ENCODE results near the gene MGA. TPM values are rescaled to one million over a fixed set of nuclear protein-coding genes. Genes with fewer than 3 reads are reported as not detected.

Gene MGA
- total RNA-seq, 2 donors from 2014 or later = 58.5 to 62.6 TPM

DNA sequence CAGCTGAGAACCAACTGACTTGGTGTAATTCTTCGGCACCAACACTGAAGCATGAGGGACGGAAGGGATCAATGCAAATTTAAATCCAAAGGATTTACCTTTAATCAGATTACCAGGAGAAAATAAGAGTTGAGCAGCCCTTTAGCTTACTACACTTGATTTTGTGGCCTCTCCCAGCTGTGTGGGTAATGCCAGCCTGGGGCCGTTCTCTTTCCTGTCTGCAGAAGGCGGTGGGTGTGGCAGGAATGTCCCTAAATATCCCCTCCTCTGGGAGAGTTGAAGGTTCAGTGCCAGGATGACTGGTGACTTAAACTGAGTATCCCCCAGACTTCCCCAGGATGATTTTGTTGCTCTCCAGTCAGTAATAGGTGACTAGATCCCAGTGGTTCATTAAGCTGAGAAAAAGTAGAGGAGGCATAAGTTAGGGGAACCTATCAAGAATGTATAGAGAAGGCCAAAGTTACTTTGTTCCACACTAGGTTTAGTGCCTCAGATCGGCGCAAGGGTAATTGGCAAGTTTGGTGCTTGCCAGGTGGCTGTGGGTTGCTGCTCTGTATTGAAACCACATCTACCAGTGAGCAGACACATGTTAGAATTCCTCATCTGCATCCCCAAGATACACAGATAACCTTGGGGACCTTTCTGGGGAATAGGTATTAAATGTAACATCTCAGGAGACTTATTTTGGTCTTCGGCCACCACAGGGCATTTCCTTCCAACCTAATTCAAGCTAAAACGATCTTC lies 137.2 kb downstream of the MGA start:
- Histone ChIP-seq H3K36me3 (ENCODE audit: control insufficient read depth, insufficient read depth, low read length) (peaks cover 2% of the 10 kb centered on the region), H3K9me3 (ENCODE audit: control insufficient read depth, low read length) (no peaks in the 10 kb centered on the region), H3K4me3 (ENCODE audit: low read length) (no peak overlapping the region), H3K27ac (ENCODE audit: low read depth, low read length) (no peak overlapping the region), H3K9ac (ENCODE audit: extremely low read depth, low read length, poor library complexity, severe bottlenecking) (no peak overlapping the region), H3K27me3 (ENCODE audit: control insufficient read depth, insufficient read depth, low read length, poor library complexity, severe bottlenecking) (no peaks in the 10 kb centered on the region), H3K4me1 (ENCODE audit: control insufficient read depth, insufficient read depth, low read length) (no peaks in the 10 kb centered on the region)
- no peak for TF ChIP-seq CTCF (conservative IDR thresholded peaks at IDR 0.05)
- H3K27me3 Mint-ChIP-seq (ENCODE audit: insufficient read depth) = no peaks in the 10 kb centered on the region
- 96 to 97% methylated on average over 6 to 8 of the region's 8 CpGs for WGBS, 2 experiments (ENCODE audit: insufficient coverage in 1 of 2, insufficient read length in 1 of 2)
- no peaks in the 10 kb centered on the region for H3K9me3 Mint-ChIP-seq
- H3K27ac Mint-ChIP-seq = no peak overlapping the region
- peaks cover 3% of the 10 kb centered on the region for H3K4me1 Mint-ChIP-seq
- H3K36me3 Mint-ChIP-seq (ENCODE audit: low read depth) = peaks cover 16% of the 10 kb centered on the region
- H3K4me3 Mint-ChIP-seq = no peak overlapping the region
- no peak for DNase-seq

GRCh38 chr15:41798607-41799487 lies 138.6 kb downstream of the MGA start:
- no peaks in the 10 kb centered on the region for H3K9me3 Mint-ChIP-seq
- TF ChIP-seq CTCF (conservative IDR thresholded peaks at IDR 0.05) = no peak
- peaks cover 20% of the 10 kb centered on the region for H3K36me3 Mint-ChIP-seq (ENCODE audit: low read depth)
- no peak overlapping the region for H3K27ac ChIP-seq (ENCODE audit: low read depth, low read length)
- H3K9ac ChIP-seq (ENCODE audit: extremely low read depth, low read length, poor library complexity, severe bottlenecking) = no peak overlapping the region
- H3K27me3 Mint-ChIP-seq (ENCODE audit: insufficient read depth) = no peaks in the 10 kb centered on the region
- H3K4me3 Mint-ChIP-seq = no peak overlapping the region
- no peak for DNase-seq
- no peak overlapping the region for H3K4me3 ChIP-seq (ENCODE audit: low read length)
- no peaks in the 10 kb centered on the region for H3K9me3 ChIP-seq (ENCODE audit: control insufficient read depth, low read length)
- no peaks in the 10 kb centered on the region for H3K4me1 ChIP-seq (ENCODE audit: control insufficient read depth, insufficient read depth, low read length)
- H3K27ac Mint-ChIP-seq = no peak overlapping the region
- 91% methylated on average over 5 to 9 of the region's 9 CpGs for WGBS, 2 experiments (ENCODE audit: insufficient coverage in 1 of 2, insufficient read length in 1 of 2)
- H3K4me1 Mint-ChIP-seq = peaks cover 3% of the 10 kb centered on the region
- H3K36me3 ChIP-seq (ENCODE audit: control insufficient read depth, insufficient read depth, low read length) = peaks cover 2% of the 10 kb centered on the region
- no peaks in the 10 kb centered on the region for H3K27me3 ChIP-seq (ENCODE audit: control insufficient read depth, insufficient read depth, low read length, poor library complexity, severe bottlenecking)

DNA sequence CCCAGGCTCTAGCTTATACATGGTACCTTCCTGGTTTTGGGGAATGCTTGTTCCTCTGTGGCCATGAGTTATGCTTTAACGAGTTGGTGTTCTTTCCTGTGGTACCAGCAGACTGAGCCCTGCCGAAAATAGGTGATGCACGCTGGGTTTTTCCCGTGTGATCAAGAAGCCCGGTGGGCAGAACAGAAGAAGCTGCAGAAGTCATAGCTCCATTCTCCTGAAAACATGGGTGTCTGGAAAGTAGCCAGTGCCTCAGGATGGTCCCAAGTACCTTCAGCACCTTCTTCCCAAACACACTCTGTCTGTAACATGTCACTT lies 139.2 kb downstream of the MGA start:
- WGBS, 2 experiments (ENCODE audit: insufficient coverage in 1 of 2, insufficient read length in 1 of 2) = 94 to 100% methylated on average over 4 to 5 of the region's 5 CpGs
- H3K27ac ChIP-seq (ENCODE audit: low read depth, low read length) = no peak overlapping the region
- H3K4me1 ChIP-seq (ENCODE audit: control insufficient read depth, insufficient read depth, low read length) = no peaks in the 10 kb centered on the region
- Mint-ChIP-seq H3K9me3 (no peaks in the 10 kb centered on the region), H3K4me1 (peaks cover 3% of the 10 kb centered on the region), H3K27ac (no peak overlapping the region), H3K36me3 (ENCODE audit: low read depth) (peaks cover 20% of the 10 kb centered on the region), H3K4me3 (no peak overlapping the region), H3K27me3 (ENCODE audit: insufficient read depth) (no peaks in the 10 kb centered on the region)
- no peak for DNase-seq
- no peak overlapping the region for H3K4me3 ChIP-seq (ENCODE audit: low read length)
- TF ChIP-seq CTCF (conservative IDR thresholded peaks at IDR 0.05) = no peak
- no peak overlapping the region for H3K9ac ChIP-seq (ENCODE audit: extremely low read depth, low read length, poor library complexity, severe bottlenecking)
- H3K27me3 ChIP-seq (ENCODE audit: control insufficient read depth, insufficient read depth, low read length, poor library complexity, severe bottlenecking) = no peaks in the 10 kb centered on the region
- H3K9me3 ChIP-seq (ENCODE audit: control insufficient read depth, low read length) = no peaks in the 10 kb centered on the region
- peaks cover 2% of the 10 kb centered on the region for H3K36me3 ChIP-seq (ENCODE audit: control insufficient read depth, insufficient read depth, low read length)
